A549 (cell line): ENCODE data around the gene ANKRD27. TPM values are rescaled to one million over a fixed set of nuclear protein-coding genes. Genes with fewer than 3 reads are reported as not detected.
A peak's percentile ranks its signal among the peaks of the same experiment; 100 is the strongest.

Experiments
- ATAC-seq, 2 experiments: fragments of 200-7000 bp in 1 of 2; fragments of >200 bp in 1 of 2; cut with Nextera tagmentation in 1 of 2; cut with Tn5 transposase in 1 of 2; 3 replicates each; pipeline versions ENCODE4 v1.8.0 to v1.9.1; 2018 to 2020; ENCODE audit warnings: mild to moderate bottlenecking in 1 of 2, moderate library complexity in 1 of 2
- CTCF ChIA-PET: fragments of 300-600 bp; sonication (Branson Sonifier 250); formaldehyde crosslinking; extraction: SDS; loops from one replicate; lab custom pipeline; 2021; ENCODE audit warnings: antibody characterized with exemption, inconsistent platforms; lab: Yijun Ruan, JAX
- POLR2A ChIA-PET: fragments of 350-600 bp; formaldehyde crosslinking; extraction: SDS; loops from one replicate; lab custom pipeline; 2021; ENCODE audit warnings: antibody characterized with exemption, inconsistent platforms; lab: Yijun Ruan, JAX
- DNase-seq, 2 experiments: peaks; one replicate each; pipeline versions ENCODE4 v3.0.0 to v3.0.0-alpha.2; 2011 to 2016; ENCODE audit warnings: low read depth in 1 of 2, low spot score in 1 of 2
- FAIRE-seq: peaks from 2 replicates; lab custom pipeline; 2011; peaks lifted over from hg19 to GRCh38; lab: Jason Lieb, UNC
- H3K27ac ChIP-seq, 2 experiments: fragments of >200 bp; sonication (Bioruptor Twin); formaldehyde crosslinking; 3 replicates each; pipeline ENCODE4 v1.5.1; 2016 to 2017
- H3K4me1 ChIP-seq: fragments of >200 bp; sonication (Bioruptor Twin); formaldehyde crosslinking; 3 replicates; pipeline ENCODE4 v1.6.1; 2016
- H3K4me2 ChIP-seq: fragments of >200 bp; sonication (Bioruptor Twin); formaldehyde crosslinking; 3 replicates; pipeline ENCODE4 v1.6.1; 2016
- H3K4me3 ChIP-seq: fragments of >200 bp; sonication (Bioruptor Twin); formaldehyde crosslinking; 3 replicates; pipeline ENCODE4 v1.5.1; 2016
- H3K9me3 ChIP-seq: fragments of >200 bp; sonication (Bioruptor Twin); formaldehyde crosslinking; 3 replicates; pipeline ENCODE4 v1.6.1; 2016
- CHD2 ChIP-seq: fragments of 150-350 bp; IDR thresholded peaks from 2 replicates; pipeline ENCODE4 v1.6.1; 2014; ENCODE audit warnings: low read length; ENCODE audit not compliant: partially characterized antibody
- ESRRA ChIP-seq: fragments of 150-350 bp; IDR thresholded peaks from 2 replicates; pipeline ENCODE4 v1.6.1; 2014; ENCODE audit warnings: mild to moderate bottlenecking, low read length, borderline replicate concordance
- FOXS1 ChIP-seq: fragments of 250-450 bp; sonication (Bioruptor Pico); IDR thresholded peaks from 2 replicates; pipeline ENCODE4 v1.5.0; 2020; ENCODE audit warnings: mild to moderate bottlenecking, moderate library complexity
- GATA3 ChIP-seq: IDR thresholded peaks from 2 replicates; pipeline ENCODE4 v1.6.1; 2012; ENCODE audit warnings: borderline replicate concordance
- HDAC2 ChIP-seq: fragments of 200-600 bp; sonication (generic); IDR thresholded peaks from 2 replicates; pipeline ENCODE4 v1.6.1; 2016
- HOXB5 ChIP-seq: fragments of 250-450 bp; sonication (Bioruptor Pico); IDR thresholded peaks from 2 replicates; pipeline ENCODE4 v1.5.0; 2020; ENCODE audit warnings: mild to moderate bottlenecking, moderate library complexity
- JUNB ChIP-seq: fragments of >200 bp; sonication (Bioruptor Twin); formaldehyde crosslinking; IDR thresholded peaks from 2 replicates; pipeline ENCODE4 v1.6.1; 2016
- KDM1A ChIP-seq: fragments of 200-600 bp; sonication (generic); IDR thresholded peaks from 2 replicates; pipeline ENCODE4 v1.6.1; 2016; ENCODE audit warnings: low read depth, mild to moderate bottlenecking
- KDM5A ChIP-seq: fragments of 200-600 bp; sonication (generic); IDR thresholded peaks from 2 replicates; pipeline ENCODE4 v1.6.1; 2016; ENCODE audit warnings: antibody characterized with exemption, mild to moderate bottlenecking
- NR3C1 ChIP-seq: fragments of >200 bp; sonication (Bioruptor Twin); formaldehyde crosslinking; IDR thresholded peaks from 3 replicates; pipeline ENCODE4 v1.6.1; 2017
- RAD21 ChIP-seq, 2 experiments: fragments of >200 bp in 1 of 2; sonication (Bioruptor Twin) in 1 of 2; formaldehyde crosslinking in 1 of 2; IDR thresholded peaks in 1 of 2; conservative IDR thresholded peaks in 1 of 2; 2 replicates in 1 of 2; 3 replicates in 1 of 2; pipeline ENCODE4 v1.6.1; 2012 to 2018; ENCODE audit warnings: inconsistent platforms in 1 of 2
- RCOR1 ChIP-seq: fragments of 150-350 bp; IDR thresholded peaks from 2 replicates; pipeline ENCODE4 v1.6.1; 2014; ENCODE audit warnings: antibody characterized with exemption, low read length, low read depth
- RFX5 ChIP-seq: fragments of 450-650 bp; IDR thresholded peaks from 2 replicates; pipeline ENCODE4 v1.7.1; 2014; ENCODE audit warnings: antibody characterized with exemption, mild to moderate bottlenecking, moderate library complexity
- SMC3 ChIP-seq: fragments of >200 bp; sonication (Bioruptor Twin); formaldehyde crosslinking; IDR thresholded peaks from 3 replicates; pipeline ENCODE4 v1.6.1; 2018; ENCODE audit warnings: inconsistent platforms
- TFCP2L1 ChIP-seq: fragments of 250-450 bp; sonication (Bioruptor Pico); IDR thresholded peaks from 2 replicates; pipeline ENCODE4 v1.5.0; 2021; ENCODE audit warnings: mild to moderate bottlenecking
- ZC3H11A ChIP-seq: fragments of 450-650 bp; IDR thresholded peaks from 2 replicates; pipeline ENCODE4 v1.6.1; 2014; ENCODE audit warnings: antibody characterized with exemption, mild to moderate bottlenecking
- WGBS: methylation state at CpG from one replicate; pipeline ENCODE4 v1.1.6; 2017; ENCODE audit errors: missing lambda C conversion rate; 5-methylcytosine and 5-hydroxymethylcytosine counted together
- polyA plus RNA-seq, 4 experiments: library from polyadenylated mRNA; depleted of rRNA in 3 of 4; stranded (reverse); fragments of >200 nt; fragmentation: RNase III in 1 of 4; extraction: RNeasy Plus Mini Kit Qiagen cat#74134 plus additional on column Dnase treatment in 1 of 4; gene quantifications; 2 replicates in 3 of 4; 3 replicates in 1 of 4; pipeline ENCODE4 v1.2.3, GENCODE V29; 2011 to 2017
- TF ChIP-seq, protein P1 (sequence below): IDR thresholded peaks from 2 replicates; pipeline ENCODE4 v1.6.1; 2012
- TF ChIP-seq, protein P2 (sequence below): fragments of >200 bp; sonication (Bioruptor Twin); formaldehyde crosslinking; IDR thresholded peaks from 2 replicates; pipeline ENCODE4 v1.6.1; 2016
- TF ChIP-seq, protein P3 (sequence below): fragments of >200 bp; sonication (Bioruptor Twin); formaldehyde crosslinking; IDR thresholded peaks from 3 replicates; pipeline ENCODE4 v1.5.1; 2016
- TF ChIP-seq, protein P4 (sequence below): IDR thresholded peaks from 2 replicates; pipeline ENCODE4 v1.6.1; 2012

Gene ANKRD27
- polyA plus RNA-seq, 2 of the 4 experiments (the other 2 are of a cell fraction), result 23.1 to 60.8 TPM

DNA sequence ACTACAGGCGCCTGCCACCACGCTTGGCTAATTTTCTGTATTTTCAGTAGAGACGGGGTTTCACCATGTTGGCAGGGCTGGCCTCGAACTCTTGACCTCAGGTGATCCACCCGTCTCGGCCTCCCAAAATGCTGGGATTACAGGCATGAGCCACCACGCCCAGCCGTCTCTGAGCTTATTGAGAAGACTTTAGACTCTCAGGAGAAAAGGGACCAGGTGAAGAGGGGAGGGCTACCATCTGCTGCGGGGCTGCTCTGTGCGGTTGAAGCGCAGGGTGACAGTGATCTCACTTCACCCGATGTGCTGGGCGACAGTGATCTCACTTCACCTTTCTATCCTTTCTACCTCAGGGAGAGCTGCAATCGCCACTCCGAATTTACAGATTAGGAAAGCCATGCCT, 68.7 kb downstream of the ANKRD27 start:
- FAIRE-seq, result no peak
- Histone ChIP-seq H3K9me3 (0 out of 3 replicates have a peak, but pooled peaks cover 3% of the 10 kb centered on the region), H3K27ac (no peak overlapping the region), H3K4me1 (no peaks in the 10 kb centered on the region), H3K4me2 (no peak overlapping the region), H3K4me3 (no peak overlapping the region)
- no peak for DNase-seq
- POLR2A ChIA-PET, result no interaction called here
- no peak for ATAC-seq
- no peak for TF ChIP-seq KDM5A
- TF ChIP-seq, protein P1, sequence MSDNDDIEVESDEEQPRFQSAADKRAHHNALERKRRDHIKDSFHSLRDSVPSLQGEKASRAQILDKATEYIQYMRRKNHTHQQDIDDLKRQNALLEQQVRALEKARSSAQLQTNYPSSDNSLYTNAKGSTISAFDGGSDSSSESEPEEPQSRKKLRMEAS, result no peak
- TF ChIP-seq KDM1A, result no peak
- TF ChIP-seq, protein P2, sequence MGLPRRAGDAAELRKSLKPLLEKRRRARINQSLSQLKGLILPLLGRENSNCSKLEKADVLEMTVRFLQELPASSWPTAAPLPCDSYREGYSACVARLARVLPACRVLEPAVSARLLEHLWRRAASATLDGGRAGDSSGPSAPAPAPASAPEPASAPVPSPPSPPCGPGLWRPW, result no peak
- no peak for TF ChIP-seq FOXS1 (CRISPR knock-in tag)
- TF ChIP-seq TFCP2L1, result no peak
- TF ChIP-seq, all 56 proteins: peak for 0
- CTCF ChIA-PET, result interaction anchor here (0.6 to 1.5 kb wide), 6 partner anchors 9 to 370 kb away, joined by 3 read pairs; partner anchors contain the start of gene PDCD5
- 90% methylated on average over 15 of the region's 15 CpGs for WGBS

DNA sequence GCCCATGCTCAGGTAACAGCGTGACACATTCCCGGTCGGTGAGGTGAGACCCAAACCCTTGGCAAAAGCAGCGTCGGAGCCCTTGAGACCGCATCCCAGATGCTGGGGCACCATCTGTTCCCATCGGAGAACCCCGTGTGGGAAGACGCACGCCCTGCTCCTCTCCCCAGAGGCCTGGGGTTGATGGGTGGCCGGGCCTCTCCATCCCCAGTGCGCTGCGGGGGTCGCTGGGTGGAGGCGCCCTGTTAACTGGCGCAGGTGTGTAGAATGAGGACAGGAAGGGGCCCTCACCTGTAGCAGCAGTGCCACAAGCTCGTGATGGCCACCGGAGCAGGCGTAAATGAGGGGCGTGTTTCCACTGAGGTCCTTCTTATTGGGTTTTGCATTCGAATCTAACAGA, 69.4 kb downstream of the ANKRD27 start:
- DNase-seq, result no peak
- 0 out of 3 replicates have a peak, but pooled peaks cover 3% of the 10 kb centered on the region for H3K9me3 ChIP-seq
- ChIA-PET POLR2A (no interaction called here), CTCF (interaction anchor here (0.6 to 9.5 kb wide), 7 partner anchors 9 to 1603 kb away, joined by 3 to 88 read pairs (median 3); partner anchors contain the start of gene PDCD5)
- no peaks in the 10 kb centered on the region for H3K4me1 ChIP-seq
- no peak for TF ChIP-seq ZC3H11A
- no peak for TF ChIP-seq HOXB5 (CRISPR knock-in tag)
- no peak for TF ChIP-seq RFX5
- no peak for TF ChIP-seq TFCP2L1
- no peak for TF ChIP-seq JUNB
- FAIRE-seq, result no peak
- no peak overlapping the region for H3K4me3 ChIP-seq
- ATAC-seq, result 0 out of 6 replicates have a peak, but pooled peaks of 1 of the 2 experiments have one; percentile 25
- 96% methylated on average over 21 of the region's 21 CpGs for WGBS
- no peak overlapping the region for H3K4me2 ChIP-seq
- H3K27ac ChIP-seq, result no peak overlapping the region

DNA sequence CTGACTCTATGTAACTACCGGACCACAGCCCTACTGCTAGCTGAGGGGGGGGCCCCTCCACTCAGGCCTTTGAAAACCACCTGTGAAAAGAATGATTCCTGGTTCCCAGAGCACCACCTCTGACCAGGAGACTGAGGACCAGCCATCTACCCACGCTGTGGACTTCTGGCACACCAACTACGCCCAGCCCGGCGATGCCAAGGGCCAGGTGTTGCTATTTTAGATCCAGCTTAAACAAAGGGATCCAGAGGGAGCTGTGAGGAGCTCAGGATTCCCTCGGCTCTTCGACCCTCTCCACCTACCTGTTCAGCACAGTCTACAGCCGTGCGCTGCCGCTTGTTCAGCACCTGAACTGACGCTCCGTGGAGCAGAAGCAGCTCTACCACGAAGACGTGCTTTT, 71.0 kb downstream of the ANKRD27 start:
- ChIA-PET POLR2A (no interaction called here), CTCF (interaction anchor here (1.0 to 9.5 kb wide), 5 partner anchors 11 to 515 kb away, joined by 4 to 88 read pairs (median 5); no protein-coding TSS in a partner anchor)

DNA sequence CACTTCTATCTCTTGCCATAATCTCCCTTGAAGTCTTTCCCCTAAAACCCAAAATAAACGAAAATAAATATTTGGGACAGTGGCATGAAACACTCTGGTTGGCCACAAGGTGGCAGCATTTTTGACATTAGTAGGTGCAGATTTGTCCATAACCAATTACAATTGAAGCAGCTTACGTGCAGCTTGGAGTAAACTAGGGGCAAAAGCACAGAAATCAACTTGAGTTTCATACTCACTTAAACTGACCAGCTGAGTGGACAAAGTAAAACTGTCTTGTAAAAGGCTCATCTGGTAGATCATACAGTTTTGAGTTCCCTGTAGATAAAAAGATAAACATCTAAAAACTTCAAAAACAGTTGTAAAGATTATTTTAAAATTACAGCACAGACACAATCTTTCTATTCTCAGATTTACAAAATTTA, 75.2 kb downstream of the ANKRD27 start:
- FAIRE-seq (peak; percentile 97), ATAC-seq (peak; percentile 61 to 76; a peak in 5 of 6 replicates), DNase-seq (peak; percentile 77 to 85)
- Histone ChIP-seq H3K4me1 (no peaks in the 10 kb centered on the region), H3K27ac (no peak overlapping the region), H3K4me2 (no peak overlapping the region), H3K4me3 (no peak overlapping the region), H3K9me3 (no peaks in the 10 kb centered on the region)
- 16% methylated on average over 2 of the region's 2 CpGs for WGBS
- CTCF ChIA-PET, result interaction anchor here (0.6 to 9.5 kb wide), 31 partner anchors 9 to 1164 kb away, joined by 3 to 88 read pairs (median 4); partner anchors contain the start of gene PDCD5
- TF ChIP-seq, protein P3, sequence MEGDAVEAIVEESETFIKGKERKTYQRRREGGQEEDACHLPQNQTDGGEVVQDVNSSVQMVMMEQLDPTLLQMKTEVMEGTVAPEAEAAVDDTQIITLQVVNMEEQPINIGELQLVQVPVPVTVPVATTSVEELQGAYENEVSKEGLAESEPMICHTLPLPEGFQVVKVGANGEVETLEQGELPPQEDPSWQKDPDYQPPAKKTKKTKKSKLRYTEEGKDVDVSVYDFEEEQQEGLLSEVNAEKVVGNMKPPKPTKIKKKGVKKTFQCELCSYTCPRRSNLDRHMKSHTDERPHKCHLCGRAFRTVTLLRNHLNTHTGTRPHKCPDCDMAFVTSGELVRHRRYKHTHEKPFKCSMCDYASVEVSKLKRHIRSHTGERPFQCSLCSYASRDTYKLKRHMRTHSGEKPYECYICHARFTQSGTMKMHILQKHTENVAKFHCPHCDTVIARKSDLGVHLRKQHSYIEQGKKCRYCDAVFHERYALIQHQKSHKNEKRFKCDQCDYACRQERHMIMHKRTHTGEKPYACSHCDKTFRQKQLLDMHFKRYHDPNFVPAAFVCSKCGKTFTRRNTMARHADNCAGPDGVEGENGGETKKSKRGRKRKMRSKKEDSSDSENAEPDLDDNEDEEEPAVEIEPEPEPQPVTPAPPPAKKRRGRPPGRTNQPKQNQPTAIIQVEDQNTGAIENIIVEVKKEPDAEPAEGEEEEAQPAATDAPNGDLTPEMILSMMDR, result peak; percentile 99
- TF ChIP-seq GATA3 (peak; percentile 22; the same call in 1 of the 2 replicates), RCOR1 (no peak), HDAC2 (no peak), RAD21 (conservative IDR thresholded peaks at IDR 0.05 in 1 of 2, IDR thresholded peaks at IDR 0.05 in 1 of 2) (peak; percentile 74 to 78), SMC3 (peak; percentile 88)
- TF ChIP-seq, protein P4, sequence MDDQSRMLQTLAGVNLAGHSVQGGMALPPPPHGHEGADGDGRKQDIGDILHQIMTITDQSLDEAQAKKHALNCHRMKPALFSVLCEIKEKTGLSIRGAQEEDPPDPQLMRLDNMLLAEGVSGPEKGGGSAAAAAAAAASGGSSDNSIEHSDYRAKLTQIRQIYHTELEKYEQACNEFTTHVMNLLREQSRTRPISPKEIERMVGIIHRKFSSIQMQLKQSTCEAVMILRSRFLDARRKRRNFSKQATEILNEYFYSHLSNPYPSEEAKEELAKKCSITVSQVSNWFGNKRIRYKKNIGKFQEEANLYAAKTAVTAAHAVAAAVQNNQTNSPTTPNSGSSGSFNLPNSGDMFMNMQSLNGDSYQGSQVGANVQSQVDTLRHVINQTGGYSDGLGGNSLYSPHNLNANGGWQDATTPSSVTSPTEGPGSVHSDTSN, result no peak
- TF ChIP-seq, all 56 proteins: peak for 4
- POLR2A ChIA-PET, result no interaction called here

More for the DNA sequence above, 71.0 kb downstream of the ANKRD27 start:
- H3K4me3 ChIP-seq, result no peak overlapping the region
- TF ChIP-seq RCOR1, result no peak
- no peak for TF ChIP-seq CHD2
- TF ChIP-seq ESRRA, result no peak
- TF ChIP-seq NR3C1, result no peak
- 96% methylated on average over 14 of the region's 14 CpGs for WGBS
- ATAC-seq (no peak), FAIRE-seq (no peak), DNase-seq (no peak)
- no peaks in the 10 kb centered on the region for H3K9me3 ChIP-seq
- H3K4me2 ChIP-seq, result no peak overlapping the region
- H3K27ac ChIP-seq, result no peak overlapping the region
- H3K4me1 ChIP-seq, result no peaks in the 10 kb centered on the region
